Ovary (tissue), 9 donors: Measurements from ENCODE around the gene CDX1. TPM values are rescaled to one million over a fixed set of nuclear protein-coding genes. Genes with fewer than 3 reads are reported as not detected.
A peak's percentile ranks its signal among the peaks of the same experiment; 100 is the strongest.

ENCODE experiments used
- DNase-seq, 5 donors: peaks; one replicate each; pipeline ENCODE4 v3.0.0-alpha.2; 2019 to 2020
- H3K27ac ChIP-seq, 2 donors: fragments of 200-600 bp; one replicate each; pipeline versions ENCODE4 v1.5.1 to v1.8.0; 2019 to 2022
- H3K27me3 ChIP-seq: fragments of 200-600 bp; one replicate; pipeline ENCODE4 v1.8.0; 2022
- H3K36me3 ChIP-seq: fragments of 200-600 bp; sonication (generic); one replicate; pipeline ENCODE4 v1.5.1; 2019
- H3K4me1 ChIP-seq: one replicate; pipeline ENCODE4 v1.8.1; 2013; ENCODE audit warnings: mild to moderate bottlenecking, moderate library complexity; ENCODE audit not compliant: insufficient read depth
- H3K4me3 ChIP-seq: fragments of 200-600 bp; sonication (generic); one replicate; pipeline ENCODE4 v1.5.1; 2017
- H3K9me3 ChIP-seq, 2 donors: fragments of 200-600 bp in 1 of 2; sonication (generic) in 1 of 2; one replicate each; pipeline versions ENCODE4 v1.5.1 to v1.8.1; 2013 to 2019; ENCODE audit warnings: mild to moderate bottlenecking in 1 of 2, moderate library complexity in 1 of 2
- CTCF ChIP-seq, 3 donors: fragments of 450-650 bp in 2 of 3; fragments of 200-600 bp in 1 of 3; IDR thresholded peaks; one replicate each; pipeline versions ENCODE4 v1.5.1 to v1.8.0; 2016 to 2022; ENCODE audit warnings: antibody characterized with exemption in 3 of 3, mild to moderate bottlenecking in 1 of 3
- EP300 ChIP-seq: sonication (generic); formaldehyde crosslinking; IDR thresholded peaks from one replicate; pipeline ENCODE4 v1.6.1; 2017; ENCODE audit warnings: antibody characterized with exemption
- POLR2A ChIP-seq: fragments of 450-650 bp; IDR thresholded peaks from one replicate; pipeline ENCODE4 v1.6.1; 2017; ENCODE audit warnings: antibody characterized with exemption, mild to moderate bottlenecking, moderate library complexity
- WGBS, 3 donors: extraction: QIAGEN DNeasy Blood & Tissue Kit in 1 of 3; methylation state at CpG; one replicate each; pipeline versions ENCODE4 v1.1.5 to v1.1.7; 2013 to 2017; 5-methylcytosine and 5-hydroxymethylcytosine counted together
- intact Hi-C, 4 donors: fragments of 100-400 bp; cut with DNase I; formaldehyde crosslinking; loops; one replicate each; pipeline versions ENCODE4 v1.11.0 to v1.15.1; 2022 to 2023
- polyA plus RNA-seq, 2 donors: library from polyadenylated mRNA; stranded (reverse); fragments of 200-250 nt in 1 of 2; fragments of 350-450 nt in 1 of 2; fragmentation: Illumina TruSeq in 1 of 2; extraction: RNeasy Lipid Tissue Mini Kit (QIAGEN cat#74804) in 1 of 2; gene quantifications; one replicate each; pipeline ENCODE4 v1.2.3, GENCODE V29; 2013 to 2014
- total RNA-seq, 7 donors: library from RNA; depleted of rRNA in 2 of 7; stranded (reverse); fragments of >200 nt in 2 of 7; fragmentation: NEBNext Ultra II Directional in 3 of 7; extraction: Animal tissue kit (Norgen Biotek cat#: 25700) in 3 of 7; gene quantifications; one replicate each; pipeline versions ENCODE4 v1.1.0 to v1.2.4, GENCODE V29; 2016 to 2023
- donor health status: DM: no; HTN: no; CAD: no; lungs with moderate emphysema.
- donor health status: DM: no; HTN: no; CAD: no.
- donor health status: Bipolar disorder and iron deficiency.
- donor health status: DM: yes; HTN: yes; CAD: no.
- donor health status: DM: no; HTN: no; CAD: no.
- donor health status: DM: yes; HTN: yes; CAD: no.

CDX1 gene
- total and polyA plus RNA-seq, 9 donors: 0.18 to 1.4 (median 0.58) TPM

DNA sequence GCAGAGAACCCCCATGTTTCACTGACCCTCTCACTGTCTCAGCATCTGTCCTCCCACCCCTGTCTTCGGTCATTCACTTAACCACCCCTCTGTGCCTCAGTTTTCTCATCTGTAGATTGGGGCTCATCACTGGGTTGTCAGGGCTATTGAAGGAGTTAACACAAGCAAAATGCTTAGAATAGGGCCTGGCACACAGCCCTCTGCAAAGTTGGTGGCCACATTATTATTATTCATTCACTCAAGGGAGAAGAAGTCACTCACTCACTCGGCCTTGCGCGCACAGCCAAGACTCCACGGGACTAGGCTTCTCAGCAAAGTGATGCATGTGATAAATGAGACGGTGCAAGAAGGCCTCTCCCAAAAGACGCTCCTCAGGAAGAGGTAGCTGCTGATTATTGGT, 18.9 kb upstream of the CDX1 start:
- WGBS, 3 donors: 50 to 54% (median 51%) methylated on average over 7 of the region's 7 CpGs
- H3K27ac ChIP-seq: peak overlapping the region; percentile 84 to 92
- intact Hi-C loops: no loop called here
- H3K4me1 ChIP-seq: peaks cover 42% of the 10 kb centered on the region
- no peaks in the 10 kb centered on the region for H3K27me3 ChIP-seq
- H3K4me3 ChIP-seq: no peak overlapping the region
- no peak for TF ChIP-seq POLR2A
- TF ChIP-seq EP300: no peak
- TF ChIP-seq CTCF (IDR thresholded peaks at IDR 0.05): no peak
- no peaks in the 10 kb centered on the region for H3K9me3 ChIP-seq
- no peak for DNase-seq
- no peaks in the 10 kb centered on the region for H3K36me3 ChIP-seq

DNA sequence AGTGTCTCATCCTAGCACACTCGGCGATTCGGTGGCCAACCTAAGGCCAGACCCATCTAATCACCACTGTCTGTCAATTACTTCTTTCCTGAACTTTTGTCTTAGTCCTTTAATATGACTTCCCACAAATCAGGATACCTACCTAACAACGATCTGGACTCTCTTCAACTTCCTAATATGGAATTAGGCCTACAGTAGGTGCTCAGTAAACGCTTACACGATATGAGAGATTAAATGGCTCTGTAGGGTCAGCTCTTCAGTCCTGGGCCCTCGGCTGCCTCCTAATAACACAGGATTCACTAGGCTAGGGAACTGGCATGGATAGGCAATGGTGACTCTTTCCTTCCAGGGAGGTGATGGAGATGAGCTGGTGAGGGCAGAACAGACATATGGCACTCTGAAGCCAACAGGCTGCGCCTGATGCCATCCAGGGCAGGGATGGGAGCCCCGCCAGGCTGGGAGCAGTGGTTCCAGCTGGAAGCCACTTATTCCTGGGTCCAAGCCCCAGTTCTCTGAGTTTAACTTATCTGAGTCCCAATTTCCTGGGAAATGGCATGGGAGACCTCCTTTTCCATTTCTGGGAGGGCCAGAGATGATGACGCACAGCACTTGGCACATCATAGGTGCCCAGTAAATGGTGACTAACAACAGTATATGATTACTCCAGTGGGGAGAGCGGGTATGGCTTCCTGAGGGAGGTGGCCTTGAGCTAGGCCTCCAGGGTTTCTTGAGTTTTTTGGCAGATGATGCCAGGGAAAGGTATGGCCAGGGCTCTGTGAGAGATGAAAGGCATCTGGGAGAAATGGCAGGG, 18.3 kb upstream of the CDX1 start:
- peak in 1 of 5 donors; percentile 30 for DNase-seq
- peaks cover 41% of the 10 kb centered on the region for H3K4me1 ChIP-seq
- no peaks in the 10 kb centered on the region for H3K9me3 ChIP-seq
- no peaks in the 10 kb centered on the region for H3K27me3 ChIP-seq
- H3K4me3 ChIP-seq: no peak overlapping the region
- peak overlapping the region; percentile 52 to 92 for H3K27ac ChIP-seq
- TF ChIP-seq POLR2A (no peak), EP300 (no peak), CTCF (IDR thresholded peaks at IDR 0.05) (no peak)
- no peaks in the 10 kb centered on the region for H3K36me3 ChIP-seq
- intact Hi-C loops: no loop called here
- WGBS, 3 donors: 70 to 82% (median 77%) methylated on average over 11 of the region's 11 CpGs

GRCh38 chr5:150149618-150150017, 17.0 kb upstream of the CDX1 start:
- H3K4me3 ChIP-seq: no peak overlapping the region
- no peaks in the 10 kb centered on the region for H3K27me3 ChIP-seq
- peak overlapping the region in 1 of 2 donors; percentile 92 for H3K27ac ChIP-seq
- H3K9me3 ChIP-seq: no peaks in the 10 kb centered on the region
- no peaks in the 10 kb centered on the region for H3K36me3 ChIP-seq
- TF ChIP-seq EP300: no peak
- TF ChIP-seq CTCF (IDR thresholded peaks at IDR 0.05): no peak
- no peak for TF ChIP-seq POLR2A
- DNase-seq: no peak
- intact Hi-C loops: no loop called here
- H3K4me1 ChIP-seq: peaks cover 35% of the 10 kb centered on the region

GRCh38 chr5:150152636-150153462, 13.7 kb upstream of the CDX1 start:
- intact Hi-C loops: no loop called here
- 9 to 22% (median 15%) methylated on average over 12 of the region's 12 CpGs for WGBS, 3 donors
- Histone ChIP-seq H3K4me3 (peak overlapping the region; percentile 59), H3K9me3 (no peaks in the 10 kb centered on the region), H3K27ac (peak overlapping the region; percentile 83 to 91), H3K27me3 (no peaks in the 10 kb centered on the region), H3K4me1 (peaks cover 28% of the 10 kb centered on the region), H3K36me3 (no peaks in the 10 kb centered on the region)
- peak in 1 of 5 donors; percentile 34 for DNase-seq
- TF ChIP-seq POLR2A: no peak
